GM12864 (cell line): Measurements from ENCODE around the gene OOSP3.

ENCODE experiments used
- DNase-seq: peaks from one replicate; pipeline ENCODE4 v3.0.0-alpha.2; 2011; ENCODE audit warnings: low read depth
- H3K4me3 ChIP-seq: 2 replicates; pipeline ENCODE4 v1.5.1; 2011; ENCODE audit warnings: mild to moderate bottlenecking, low read depth, low read length, control low read depth
- CTCF ChIP-seq: IDR thresholded peaks from 2 replicates; pipeline ENCODE4 v1.5.1; 2011; ENCODE audit warnings: low read depth, mild to moderate bottlenecking, moderate library complexity, low read length, control low read depth, inconsistent platforms; ENCODE audit errors: missing control alignments

The OOSP3 gene

GRCh38 chr11:59859673-59860072 is 18.9 kb upstream of the OOSP3 start:
- no peak for TF ChIP-seq CTCF

GRCh38 chr11:59862252-59862651 is 16.3 kb upstream of the OOSP3 start:
- no peak for DNase-seq

More at GRCh38 chr11:59859673-59860072, 18.9 kb upstream of the OOSP3 start:
- H3K4me3 ChIP-seq: no peak overlapping the region
- DNase-seq: no peak

GRCh38 chr11:59865031-59865430 is 13.6 kb upstream of the OOSP3 start:
- DNase-seq: no peak
- TF ChIP-seq CTCF: no peak
- H3K4me3 ChIP-seq: no peak overlapping the region

More at GRCh38 chr11:59862252-59862651, 16.3 kb upstream of the OOSP3 start:
- no peak for TF ChIP-seq CTCF
- no peak overlapping the region for H3K4me3 ChIP-seq

DNA sequence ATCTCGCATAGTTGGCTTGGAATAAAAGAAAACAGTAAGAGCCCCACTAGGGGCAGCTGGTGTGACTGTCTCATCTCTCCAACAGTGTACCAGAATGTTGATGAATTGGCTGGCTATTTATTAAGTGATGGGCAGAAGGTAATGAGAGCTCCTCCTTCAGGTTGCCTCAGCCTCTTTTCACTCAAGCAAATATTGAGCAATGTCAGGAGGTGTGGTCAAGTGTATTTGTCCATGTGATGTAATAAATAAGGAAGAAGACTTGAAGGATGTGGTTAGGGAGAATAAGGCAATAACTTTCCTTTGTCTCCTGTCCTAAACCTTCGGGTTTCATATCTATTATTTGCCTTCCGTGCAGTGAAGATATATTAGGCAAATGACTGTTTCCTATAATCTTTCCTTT is 12.2 kb upstream of the OOSP3 start, which contains the start of gene TCN1:
Gene TCN1 (minus strand): TSS at position 91 of the 400 bp plus-strand sequence. CDS start 17 bp downstream, at position 74.
- no peak for TF ChIP-seq CTCF
- no peak for DNase-seq
- H3K4me3 ChIP-seq: no peak within 1 kb of the TSS

GRCh38 chr11:59866836-59867235 is 11.7 kb upstream of the OOSP3 start:
- H3K4me3 ChIP-seq: no peak overlapping the region
- no peak for DNase-seq
- no peak for TF ChIP-seq CTCF

DNA sequence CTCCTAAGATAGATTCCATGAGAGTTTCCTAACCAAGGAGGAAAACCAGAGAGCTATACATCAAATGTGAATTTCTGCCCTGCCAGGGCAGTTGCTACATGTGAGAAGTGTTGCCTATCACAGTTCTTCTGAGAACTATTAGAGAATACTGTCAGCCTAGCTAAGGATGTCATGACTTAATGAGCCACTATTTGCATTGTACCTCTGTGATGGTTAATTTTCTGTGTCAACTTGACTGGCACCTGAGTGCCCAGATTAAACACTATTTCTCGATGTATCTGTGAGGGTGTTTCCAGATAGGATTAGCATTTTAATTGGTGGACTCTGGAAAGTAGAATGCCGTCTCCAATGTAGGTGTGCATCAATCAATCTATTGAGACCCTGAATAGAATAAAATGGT is 10.6 kb upstream of the OOSP3 start:
- H3K4me3 ChIP-seq: no peak overlapping the region
- no peak for DNase-seq
- no peak for TF ChIP-seq CTCF

GRCh38 chr11:59872076-59872475 is 6.5 kb upstream of the OOSP3 start:
- no peak for DNase-seq
- no peak for TF ChIP-seq CTCF
- no peak overlapping the region for H3K4me3 ChIP-seq
